Pancreas (tissue), 10 donors: ENCODE results near the gene GPR142. TPM values are rescaled to one million over a fixed set of nuclear protein-coding genes. Genes with fewer than 3 reads are reported as not detected.
A peak's percentile ranks its signal among the peaks of the same experiment; 100 is the strongest.

ENCODE experiments used
- ATAC-seq, 4 donors: fragments of 200-7000 bp; cut with Tn5 transposase; one replicate each; pipeline versions ENCODE4 v1.8.0 to v1.9.1; 2020; ENCODE audit warnings: mild to moderate bottlenecking in 4 of 4, moderate library complexity in 4 of 4
- DNase-seq, 6 donors: peaks; one replicate each; pipeline ENCODE4 v3.0.0-alpha.2; 2020
- FAIRE-seq: peaks from 2 replicates; lab custom pipeline; 2012; peaks lifted over from hg19 to GRCh38; lab: Jason Lieb, UNC
- H3K27ac ChIP-seq, 4 donors: fragments of 200-600 bp; sonication (generic); 1 replicate in 3 of 4; 2 replicates in 1 of 4; pipeline versions ENCODE4 v1.5.0 to v1.8.0; 2020
- H3K27me3 ChIP-seq, 4 donors: fragments of 200-600 bp; one replicate each; pipeline ENCODE4 v1.8.0; 2021
- H3K36me3 ChIP-seq, 3 donors: fragments of 200-600 bp; sonication (generic) in 1 of 3; one replicate each; pipeline versions ENCODE4 v1.5.0 to v1.8.0; 2020 to 2021
- H3K4me1 ChIP-seq, 3 donors: fragments of 200-600 bp; one replicate each; pipeline ENCODE4 v1.8.0; 2021
- H3K4me3 ChIP-seq, 4 donors: fragments of 200-600 bp; sonication (generic) in 2 of 4; one replicate each; pipeline versions ENCODE4 v1.5.0 to v1.8.0; 2020 to 2021
- H3K9me3 ChIP-seq, 4 donors: fragments of 200-600 bp; one replicate each; pipeline ENCODE4 v1.8.0; 2021
- WGBS, 2 donors: extraction: QIAGEN DNeasy Blood & Tissue Kit; methylation state at CpG; one replicate each; pipeline ENCODE4 v1.1.7; 2013; 5-methylcytosine and 5-hydroxymethylcytosine counted together
- intact Hi-C, 3 donors: fragments of 100-400 bp; cut with DNase I; formaldehyde crosslinking; loops; one replicate each; pipeline versions ENCODE4 v1.11.1 to v1.14.2; 2022
- polyA plus RNA-seq, 2 donors: library from polyadenylated mRNA; stranded (reverse); fragments of 200-250 nt; gene quantifications; one replicate each; pipeline ENCODE4 v1.2.3, GENCODE V29; 2013
- total RNA-seq, 6 donors: library from RNA; stranded (reverse); fragmentation: NEBNext Ultra II Directional in 4 of 6; extraction: Animal tissue kit (Norgen Biotek cat#: 25700) in 4 of 6; gene quantifications; one replicate each; pipeline versions ENCODE4 v1.2.1 to v1.2.4, GENCODE V29; 2021 to 2023
- TF ChIP-seq, protein P1 (sequence below), 4 donors: fragments of 200-600 bp; sonication (generic) in 3 of 4; IDR thresholded peaks; one replicate each; pipeline versions ENCODE4 v1.5.0 to v1.8.0; 2021; ENCODE audit warnings: antibody characterized with exemption in 4 of 4
- donor health status: healthy with polysubstance abuse.
- donor health status: DM: no; HTN: no; CAD: no; lungs with moderate emphysema.
- donor health status: DM: no; HTN: no; CAD: no.
- donor health status: control.
- donor health status: control.
- donor health status: Bipolar disorder and iron deficiency.
- donor health status: DM: yes; HTN: yes; CAD: no.
- donor health status: DM: no; HTN: no; CAD: no.
- donor health status: DM: no; HTN: no; CAD: no.
- donor health status: DM: yes; HTN: yes; CAD: no.

Gene GPR142
- total and polyA plus RNA-seq, 8 donors, result 0.22 to 2.8 (median 0.56) TPM

DNA sequence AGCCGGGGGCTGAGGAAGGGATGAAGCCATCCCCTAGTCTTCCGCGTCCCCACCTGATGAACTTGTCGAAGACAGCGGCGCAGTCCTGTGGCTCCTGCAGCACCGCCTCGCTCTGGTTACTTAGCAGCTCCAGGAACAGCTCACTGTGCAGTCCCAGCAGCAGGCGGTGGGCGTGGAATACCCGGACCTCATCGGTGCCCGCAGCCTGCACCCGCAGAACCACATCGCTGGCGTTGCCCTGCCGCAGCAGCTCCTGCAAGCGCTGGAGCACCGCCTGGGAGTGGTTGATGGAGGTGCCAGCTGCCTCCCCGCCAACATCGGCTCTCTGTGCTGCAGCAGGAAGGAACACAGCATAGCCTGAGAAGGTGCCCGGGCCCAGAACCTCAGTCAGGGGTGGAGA is 7.4 kb upstream of the GPR142 start:
- Histone ChIP-seq H3K4me3 (no peak overlapping the region), H3K36me3 (no peaks in the 10 kb centered on the region), H3K27me3 (peaks cover 0 to 23% (median 2%) of the 10 kb centered on the region in 4 donors), H3K9me3 (no peaks in the 10 kb centered on the region), H3K4me1 (peaks cover 0 to 3% (median 0%) of the 10 kb centered on the region in 3 donors), H3K27ac (no peak overlapping the region)
- 73 to 77% methylated on average over 22 of the region's 22 CpGs for WGBS, 2 donors
- no peak for FAIRE-seq
- DNase-seq, result no peak
- intact Hi-C loops, result loop anchor here in 1 of 3 donors (5.0 kb wide), 1 partner anchor 48 kb away; no protein-coding TSS in a partner anchor
- no peak for ATAC-seq
- TF ChIP-seq, protein P1, sequence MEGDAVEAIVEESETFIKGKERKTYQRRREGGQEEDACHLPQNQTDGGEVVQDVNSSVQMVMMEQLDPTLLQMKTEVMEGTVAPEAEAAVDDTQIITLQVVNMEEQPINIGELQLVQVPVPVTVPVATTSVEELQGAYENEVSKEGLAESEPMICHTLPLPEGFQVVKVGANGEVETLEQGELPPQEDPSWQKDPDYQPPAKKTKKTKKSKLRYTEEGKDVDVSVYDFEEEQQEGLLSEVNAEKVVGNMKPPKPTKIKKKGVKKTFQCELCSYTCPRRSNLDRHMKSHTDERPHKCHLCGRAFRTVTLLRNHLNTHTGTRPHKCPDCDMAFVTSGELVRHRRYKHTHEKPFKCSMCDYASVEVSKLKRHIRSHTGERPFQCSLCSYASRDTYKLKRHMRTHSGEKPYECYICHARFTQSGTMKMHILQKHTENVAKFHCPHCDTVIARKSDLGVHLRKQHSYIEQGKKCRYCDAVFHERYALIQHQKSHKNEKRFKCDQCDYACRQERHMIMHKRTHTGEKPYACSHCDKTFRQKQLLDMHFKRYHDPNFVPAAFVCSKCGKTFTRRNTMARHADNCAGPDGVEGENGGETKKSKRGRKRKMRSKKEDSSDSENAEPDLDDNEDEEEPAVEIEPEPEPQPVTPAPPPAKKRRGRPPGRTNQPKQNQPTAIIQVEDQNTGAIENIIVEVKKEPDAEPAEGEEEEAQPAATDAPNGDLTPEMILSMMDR (IDR thresholded peaks at IDR 0.05), result no peak

DNA sequence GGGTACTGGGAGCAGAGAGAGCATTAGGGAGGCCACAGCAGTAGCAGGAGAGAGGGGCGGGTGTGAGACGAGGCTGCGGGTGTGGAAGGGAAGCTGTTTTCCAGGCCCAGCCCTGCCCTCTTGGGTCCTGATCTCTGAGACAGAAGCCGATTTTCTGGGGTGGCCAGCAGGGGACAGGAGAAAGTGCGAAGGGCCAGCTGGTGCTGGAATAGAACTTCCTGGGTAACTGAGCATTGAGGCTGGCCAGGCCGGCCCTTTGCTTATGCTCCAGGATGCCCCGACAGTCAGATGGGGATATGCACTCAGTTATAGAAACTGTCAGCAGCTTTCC is 6.4 kb upstream of the GPR142 start:
- FAIRE-seq, result no peak
- intact Hi-C loops, result loop anchor here in 1 of 3 donors (5.0 kb wide), 1 partner anchor 49 kb away; no protein-coding TSS in a partner anchor

DNA sequence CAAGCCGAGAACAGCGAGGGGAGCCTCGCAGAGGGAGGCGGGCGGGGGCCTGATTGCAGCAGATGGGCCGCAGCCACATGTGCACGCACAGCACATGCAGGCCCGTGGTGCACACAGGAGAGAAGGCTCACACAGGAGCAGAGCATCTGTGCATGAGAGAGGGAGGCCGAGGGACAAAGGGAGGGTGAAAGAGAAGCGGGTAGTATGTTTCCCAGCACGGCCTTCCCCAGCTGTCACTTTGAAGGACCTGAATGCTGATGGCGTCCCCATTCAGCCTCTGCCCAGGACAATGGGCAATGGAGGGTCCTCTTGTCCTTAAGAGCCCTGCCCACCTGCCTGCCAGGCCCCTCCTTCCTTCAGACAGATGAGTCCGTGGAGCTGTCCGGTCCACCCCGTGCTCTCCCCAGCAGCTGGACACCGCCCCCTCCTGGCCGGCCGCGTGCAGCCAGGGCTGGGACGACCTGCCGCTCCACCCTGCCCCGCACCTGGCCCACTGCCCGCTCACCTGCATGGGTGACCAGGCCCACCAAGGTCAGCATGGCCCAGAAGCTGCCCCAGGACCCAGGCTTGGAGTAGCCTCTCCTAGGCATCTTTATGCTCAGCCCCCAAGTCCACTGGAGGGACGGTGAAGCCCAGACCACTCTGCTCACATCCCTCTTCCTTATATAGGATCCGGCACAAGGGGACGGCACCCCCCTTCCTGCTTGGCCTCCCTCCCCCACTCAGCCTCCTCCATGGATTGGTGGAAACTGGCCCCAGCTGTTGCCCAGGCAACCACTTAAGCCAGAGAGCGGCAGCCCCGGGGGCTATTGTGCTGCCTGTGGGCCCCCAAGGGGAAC is 5.9 kb upstream of the GPR142 start, which contains the start of gene BTBD17:
BTBD17 (minus strand) TSS at position 639 of the 839 bp plus-strand sequence; CDS start at position 590, 49 bp downstream.
- Histone ChIP-seq H3K36me3 (no peaks in the 10 kb centered on the region), H3K9me3 (no peaks in the 10 kb centered on the region), H3K4me1 (peaks cover 0 to 3% (median 0%) of the 10 kb centered on the region in 3 donors), H3K4me3 (no peak within 1 kb of the TSS), H3K27ac (no peak within 1 kb of the TSS), H3K27me3 (peaks cover 0 to 23% (median 2%) of the 10 kb centered on the region in 4 donors)
- peak; percentile 40 to 87 (median 73) for DNase-seq
- WGBS, 2 donors, result 23 to 24% methylated on average over 28 of the region's 28 CpGs
- intact Hi-C loops, result loop anchor here in 1 of 3 donors (5.0 kb wide), 1 partner anchor 49 kb away; no protein-coding TSS in a partner anchor
- TF ChIP-seq, protein P1 (IDR thresholded peaks at IDR 0.05), result peak; percentile 56 to 73 (median 62)
- peak; percentile 72 to 90 (median 86) for ATAC-seq
- FAIRE-seq, result no peak

More for the DNA sequence above, 6.4 kb upstream of the GPR142 start:
- ATAC-seq, result no peak
- Histone ChIP-seq H3K36me3 (no peaks in the 10 kb centered on the region), H3K4me1 (peaks cover 0 to 3% (median 0%) of the 10 kb centered on the region in 3 donors), H3K9me3 (no peaks in the 10 kb centered on the region), H3K27me3 (peaks cover 0 to 23% (median 2%) of the 10 kb centered on the region in 4 donors), H3K27ac (no peak overlapping the region), H3K4me3 (no peak overlapping the region)
- DNase-seq, result no peak
- TF ChIP-seq, protein P1 (IDR thresholded peaks at IDR 0.05), result no peak
- 40 to 56% methylated on average over 7 of the region's 7 CpGs for WGBS, 2 donors

DNA sequence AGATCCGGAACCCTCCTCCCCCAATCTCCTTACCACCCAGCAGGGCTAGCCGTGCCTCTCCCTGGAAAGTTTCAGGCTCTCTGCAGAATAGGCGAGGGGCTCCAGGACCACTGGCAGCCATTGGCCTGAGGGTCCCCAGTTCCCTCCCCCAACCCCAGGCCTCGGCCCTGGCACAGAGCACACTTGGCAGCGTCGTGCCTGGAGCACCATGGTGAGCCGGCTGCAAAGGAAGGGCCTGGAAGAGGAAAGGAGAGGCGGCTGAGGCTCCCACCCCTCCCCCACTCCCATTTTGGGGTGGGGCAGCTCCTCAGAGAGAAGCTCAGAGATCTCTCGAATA is 5.3 kb upstream of the GPR142 start:
- ATAC-seq (no peak), FAIRE-seq (no peak), DNase-seq (no peak)
- intact Hi-C loops, result loop anchor here in 1 of 3 donors (5.0 kb wide), 1 partner anchor 50 kb away; no protein-coding TSS in a partner anchor
- Histone ChIP-seq H3K4me1 (peaks cover 0 to 3% (median 0%) of the 10 kb centered on the region in 3 donors), H3K27me3 (peaks cover 0 to 18% (median 2%) of the 10 kb centered on the region in 4 donors), H3K36me3 (no peaks in the 10 kb centered on the region), H3K4me3 (no peak overlapping the region), H3K9me3 (no peaks in the 10 kb centered on the region), H3K27ac (no peak overlapping the region)
- WGBS, 2 donors, result 19 to 28% methylated on average over 9 of the region's 9 CpGs
- TF ChIP-seq, protein P1 (IDR thresholded peaks at IDR 0.05), result no peak
